Activated T-cell treated with anti-CD3 and anti-CD28 coated beads for 48 hours (primary cell): ENCODE data around the gene PLEKHG2.

Experiments used
- DNase-seq: peaks from one replicate; pipeline ENCODE4 v3.0.0-alpha.2; 2020; ENCODE audit warnings: low read depth

Gene PLEKHG2

GRCh38 chr19:39419003-39419402, 6.5 kb downstream of the PLEKHG2 start:
- no peak for DNase-seq

- no peak for DNase-seq
Measured at GRCh38 chr19:39420769-39421168, 8.3 kb downstream of the PLEKHG2 start.

- no peak for DNase-seq
Measured at GRCh38 chr19:39422020-39422419, 9.6 kb downstream of the PLEKHG2 start.

GRCh38 chr19:39423258-39424086, 11.0 kb downstream of the PLEKHG2 start:
- no peak for DNase-seq

- DNase-seq: no peak
Measured at GRCh38 chr19:39424934-39425333, 12.5 kb downstream of the PLEKHG2 start.

GRCh38 chr19:39425744-39426143, 13.3 kb downstream of the PLEKHG2 start:
- DNase-seq: no peak

GRCh38 chr19:39426170-39426569, 13.7 kb downstream of the PLEKHG2 start:
- no peak for DNase-seq

GRCh38 chr19:39427707-39428106, 15.2 kb downstream of the PLEKHG2 start:
- no peak for DNase-seq

- DNase-seq: no peak
Measured at GRCh38 chr19:39428283-39429112, 16.0 kb downstream of the PLEKHG2 start.

GRCh38 chr19:39430675-39431593, 18.5 kb downstream of the PLEKHG2 start:
- peak; percentile 64 for DNase-seq

- DNase-seq: no peak
Measured at GRCh38 chr19:39432677-39433025, 20.2 kb downstream of the PLEKHG2 start.

GRCh38 chr19:39433480-39434079, 21.1 kb downstream of the PLEKHG2 start:
- no peak for DNase-seq

GRCh38 chr19:39434123-39435076, 21.9 kb downstream of the PLEKHG2 start:
- no peak for DNase-seq

GRCh38 chr19:39435499-39436349, 23.3 kb downstream of the PLEKHG2 start, which contains the start of gene RPS16:
Gene RPS16 (minus strand): TSS chr19:39435949. CDS start chr19:39435895, 54 bp downstream.
- peak; percentile 100 for DNase-seq

- no peak for DNase-seq
Measured at GRCh38 chr19:39436350-39436716, 23.9 kb downstream of the PLEKHG2 start.

GRCh38 chr19:39438270-39438934, 25.9 kb downstream of the PLEKHG2 start:
- no peak for DNase-seq

- DNase-seq: no peak
Measured at GRCh38 chr19:39444598-39445195, 32.2 kb downstream of the PLEKHG2 start.
